Mesodermal cell (in vitro differentiated cells): ENCODE results near the gene SLC25A6.
"Not testable (repeated sequence)": the region's sequence is repeated elsewhere in the genome, so short reads cannot be mapped to it uniquely, and the experiment has no call there.

Source experiments
- H3K27ac ChIP-seq: 2 replicates; pipeline ENCODE4 v1.7.0; 2013; ENCODE audit warnings: mild to moderate bottlenecking, low read depth, low read length, moderate library complexity; ENCODE audit not compliant: severe bottlenecking
- H3K36me3 ChIP-seq: 2 replicates; pipeline ENCODE4 v1.7.1; 2013; ENCODE audit warnings: mild to moderate bottlenecking, low read length, moderate library complexity; ENCODE audit not compliant: control insufficient read depth, insufficient read depth
- H3K4me1 ChIP-seq: one replicate; pipeline ENCODE4 v1.7.1; 2013; ENCODE audit warnings: mild to moderate bottlenecking, low read length; ENCODE audit not compliant: insufficient read depth, control insufficient read depth, poor library complexity, severe bottlenecking
- H3K4me3 ChIP-seq: 2 replicates; pipeline ENCODE4 v1.7.0; 2013; ENCODE audit warnings: low read length, control low read depth, mild to moderate bottlenecking; ENCODE audit not compliant: insufficient read depth, poor library complexity, severe bottlenecking; ENCODE audit errors: extremely low read depth
- H3K9me3 ChIP-seq: 2 replicates; pipeline ENCODE4 v1.7.1; 2013; ENCODE audit warnings: mild to moderate bottlenecking, low read length, moderate library complexity; ENCODE audit not compliant: control insufficient read depth
- WGBS, 2 experiments: methylation state at CpG; one replicate each; pipeline ENCODE4 v1.1.5; 2013; ENCODE audit warnings: missing lambda C conversion rate in 2 of 2; ENCODE audit not compliant: insufficient coverage in 2 of 2; 5-methylcytosine and 5-hydroxymethylcytosine counted together

Gene SLC25A6

GRCh38 chrX:1349606-1350005, 42.3 kb downstream of the SLC25A6 start:
- WGBS, 2 experiments, result 95 to 97% methylated on average over 11 to 13 of the region's 15 CpGs
- H3K27ac ChIP-seq, H3K36me3 ChIP-seq, H3K4me1 ChIP-seq, H3K9me3 ChIP-seq, H3K4me3 ChIP-seq: not testable (repeated sequence)

GRCh38 chrX:1341545-1342184, 50.2 kb downstream of the SLC25A6 start:
- Histone ChIP-seq H3K4me1 (no peaks in the 10 kb centered on the region), H3K4me3 (no peak overlapping the region), H3K27ac (no peak overlapping the region), H3K9me3 (peaks cover 10% of the 10 kb centered on the region), H3K36me3 (no peaks in the 10 kb centered on the region)
- WGBS, 2 experiments, result 92 to 93% methylated on average over 16 to 17 of the region's 22 CpGs

- H3K9me3 ChIP-seq, result peaks cover 10% of the 10 kb centered on the region
- no peak overlapping the region for H3K27ac ChIP-seq
- no peak overlapping the region for H3K4me3 ChIP-seq
- WGBS, 2 experiments, result 89 to 93% methylated on average over 12 to 13 of the region's 18 CpGs
- no peaks in the 10 kb centered on the region for H3K36me3 ChIP-seq
- no peaks in the 10 kb centered on the region for H3K4me1 ChIP-seq
Observed at GRCh38 chrX:1336948-1337779, 54.7 kb downstream of the SLC25A6 start.

- Histone ChIP-seq H3K36me3 (no peaks in the 10 kb centered on the region), H3K4me3 (no peak within 1 kb of the TSS), H3K9me3 (peaks cover 7% of the 10 kb centered on the region), H3K27ac (no peak within 1 kb of the TSS), H3K4me1 (no peaks in the 10 kb centered on the region)
- WGBS, 2 experiments, result 79 to 88% methylated on average over 9 of the region's 14 CpGs
Observed at GRCh38 chrX:1336331-1336943, 55.5 kb downstream of the SLC25A6 start, which contains the start of gene IL3RA. IL3RA (plus strand) TSS chrX:1336785; CDS start chrX:1341766, 4,981 bp downstream.
